Activated B cell treated with CpG ODN at 0.5 μM for 24 hours (primary cell): ENCODE data around the gene KLHL35. TPM values are rescaled to one million over a fixed set of nuclear protein-coding genes. Genes with fewer than 3 reads are reported as not detected.

Experiments
- ATAC-seq: fragments of 200-7000 bp; cut with Tn5 transposase; one replicate; pipeline ENCODE4 v1.10.0; 2021; ENCODE audit warnings: low read depth, mild to moderate bottlenecking, moderate library complexity
- CTCF ChIA-PET: fragments of 350-600 bp; sonication (Branson Sonifier 250); formaldehyde crosslinking; loops from one replicate; lab custom pipeline; 2021; ENCODE audit warnings: antibody characterized with exemption; lab: Charles Lee
- POLR2A ChIA-PET: fragments of 350-600 bp; sonication (Branson Sonifier 250); formaldehyde crosslinking; loops from one replicate; lab custom pipeline; 2021; ENCODE audit warnings: antibody characterized with exemption; lab: Charles Lee
- DNase-seq: peaks from one replicate; pipeline ENCODE4 v3.0.0; 2022
- H3K27ac Mint-ChIP-seq: one replicate; pipeline ENCODE4 v1.8.0; 2020; ENCODE audit warnings: mixed read lengths
- H3K27me3 Mint-ChIP-seq: one replicate; pipeline ENCODE4 v1.8.0; 2021; ENCODE audit warnings: mixed read lengths
- H3K36me3 Mint-ChIP-seq: one replicate; pipeline ENCODE4 v1.8.0; 2021; ENCODE audit warnings: low read depth, mixed read lengths
- H3K4me1 Mint-ChIP-seq: one replicate; pipeline ENCODE4 v1.8.0; 2021; ENCODE audit warnings: mixed read lengths
- H3K4me3 Mint-ChIP-seq: one replicate; pipeline ENCODE4 v1.8.0; 2020; ENCODE audit warnings: mild to moderate bottlenecking, mixed read lengths
- H3K9me3 Mint-ChIP-seq: one replicate; pipeline ENCODE4 v1.8.0; 2020; ENCODE audit warnings: mixed read lengths
- CTCF ChIP-seq: fragments of 200-600 bp; IDR thresholded peaks from one replicate; pipeline ENCODE4 v1.8.0; 2022; ENCODE audit warnings: antibody characterized with exemption, mild to moderate bottlenecking
- intact Hi-C: fragments of 100-400 bp; cut with micrococcal nuclease; formaldehyde crosslinking; loops from one replicate; pipeline ENCODE4 v1.15.1; 2024
- total RNA-seq: library from RNA; stranded (reverse); gene quantifications from 2 replicates; pipeline ENCODE4 v1.2.3, GENCODE V29; 2022

The KLHL35 gene, protein sequence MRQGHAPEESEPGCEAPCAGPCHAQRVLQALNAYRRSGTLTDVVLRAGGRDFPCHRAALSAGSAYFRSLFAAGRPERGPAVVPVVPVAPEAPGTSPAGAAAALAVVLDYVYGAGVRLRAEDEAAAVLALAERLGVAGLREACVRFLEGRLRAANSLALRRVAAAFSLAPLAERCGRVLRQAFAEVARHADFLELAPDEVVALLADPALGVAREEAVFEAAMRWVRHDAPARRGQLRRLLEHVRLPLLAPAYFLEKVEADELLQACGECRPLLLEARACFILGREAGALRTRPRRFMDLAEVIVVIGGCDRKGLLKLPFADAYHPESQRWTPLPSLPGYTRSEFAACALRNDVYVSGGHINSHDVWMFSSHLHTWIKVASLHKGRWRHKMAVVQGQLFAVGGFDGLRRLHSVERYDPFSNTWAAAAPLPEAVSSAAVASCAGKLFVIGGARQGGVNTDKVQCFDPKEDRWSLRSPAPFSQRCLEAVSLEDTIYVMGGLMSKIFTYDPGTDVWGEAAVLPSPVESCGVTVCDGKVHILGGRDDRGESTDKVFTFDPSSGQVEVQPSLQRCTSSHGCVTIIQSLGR
- total RNA-seq = 0.11 and 0.49 TPM in 2 replicates

DNA sequence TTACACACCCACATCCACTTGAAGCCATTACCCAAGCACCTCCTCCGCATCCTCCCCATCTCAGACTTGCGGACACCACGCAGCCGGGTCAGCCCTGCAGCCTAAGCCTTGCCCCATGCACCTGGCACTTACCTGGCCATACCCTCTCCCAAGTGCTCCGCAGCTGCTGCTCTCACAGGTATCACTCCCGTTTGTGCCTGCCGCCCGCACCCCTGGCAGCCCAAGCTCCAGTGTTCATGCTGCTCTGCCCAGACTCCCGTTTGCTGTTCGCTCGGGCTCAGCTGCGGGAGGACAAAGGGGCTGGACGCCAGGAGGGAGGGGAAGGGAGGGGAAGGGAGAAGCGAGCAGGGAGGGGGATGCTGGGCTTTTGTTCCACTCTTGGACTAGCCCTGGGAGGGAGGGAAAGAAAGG is at the start of gene KLHL35:
Gene KLHL35, minus strand, starts transcription at position 293 of the 411 bp plus-strand sequence. CDS start 2,574 bp downstream, outside the sequence.
- no peak for ATAC-seq
- peaks cover 23% of the 10 kb centered on the region for H3K4me1 Mint-ChIP-seq
- peaks cover 3% of the 10 kb centered on the region for H3K36me3 Mint-ChIP-seq
- intact Hi-C loops = no loop called here
- ChIA-PET CTCF (no interaction called here), POLR2A (interaction anchor here (1.5 kb wide), 1 partner anchor 104 kb away, joined by 3 read pairs; no protein-coding TSS in a partner anchor)
- H3K27me3 Mint-ChIP-seq = peaks cover 37% of the 10 kb centered on the region
- H3K4me3 Mint-ChIP-seq = no peak within 1 kb of the TSS
- H3K9me3 Mint-ChIP-seq = no peaks in the 10 kb centered on the region
- DNase-seq = no peak
- TF ChIP-seq CTCF = no peak
- no peak within 1 kb of the TSS for H3K27ac Mint-ChIP-seq

- no peak for TF ChIP-seq CTCF
- H3K27me3 Mint-ChIP-seq = no peaks in the 10 kb centered on the region
- ChIA-PET POLR2A (no interaction called here), CTCF (no interaction called here)
- DNase-seq = no peak
- H3K27ac Mint-ChIP-seq = no peak overlapping the region
- no peak overlapping the region for H3K4me3 Mint-ChIP-seq
- no peaks in the 10 kb centered on the region for H3K36me3 Mint-ChIP-seq
- H3K9me3 Mint-ChIP-seq = no peaks in the 10 kb centered on the region
- H3K4me1 Mint-ChIP-seq = no peaks in the 10 kb centered on the region
- intact Hi-C loops = no loop called here
- no peak for ATAC-seq
Measured at GRCh38 chr11:75481922-75482606, 49.1 kb upstream of the KLHL35 start.

DNA sequence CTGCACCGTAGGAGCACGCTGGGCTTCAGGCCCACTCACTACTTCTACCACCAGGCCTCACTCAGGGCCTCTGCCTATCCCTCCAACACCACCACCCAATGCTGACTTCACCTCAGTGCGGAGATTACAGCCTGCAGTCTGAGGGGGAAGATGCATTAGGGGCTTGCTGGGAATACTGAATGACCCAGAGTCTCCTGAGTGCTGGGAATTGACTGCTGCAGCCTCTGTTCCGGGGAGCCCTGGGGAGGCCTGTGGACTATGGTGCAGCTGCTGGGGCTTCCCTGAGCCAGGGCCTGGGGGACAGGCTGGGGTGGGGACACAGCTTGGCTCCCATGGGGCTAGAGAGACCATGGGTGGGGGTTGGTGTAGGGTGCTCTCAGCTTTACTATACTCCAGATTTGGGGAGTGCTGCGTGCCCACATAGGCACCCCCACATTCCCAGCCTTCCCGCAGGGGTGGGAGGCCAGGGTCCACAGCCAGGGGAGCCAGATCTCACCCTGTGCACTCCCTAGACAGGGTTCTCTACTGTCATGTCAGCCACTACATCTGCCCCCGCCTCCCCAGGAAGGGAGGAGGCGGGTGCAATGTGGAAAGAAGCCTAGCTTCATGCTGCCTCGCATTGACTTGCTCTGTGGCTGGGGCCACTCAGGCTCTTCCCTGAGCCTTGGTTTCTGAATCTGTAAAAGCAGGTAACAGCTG is 48.4 kb upstream of the KLHL35 start:
- no peaks in the 10 kb centered on the region for H3K4me1 Mint-ChIP-seq
- ATAC-seq = no peak

GRCh38 chr11:75480185-75481175 is 47.5 kb upstream of the KLHL35 start:
- no peaks in the 10 kb centered on the region for H3K36me3 Mint-ChIP-seq
- intact Hi-C loops = no loop called here
- no peaks in the 10 kb centered on the region for H3K9me3 Mint-ChIP-seq
- ChIA-PET CTCF (no interaction called here), POLR2A (no interaction called here)
- H3K27ac Mint-ChIP-seq = no peak overlapping the region
- H3K4me1 Mint-ChIP-seq = peaks cover 8% of the 10 kb centered on the region
- no peaks in the 10 kb centered on the region for H3K27me3 Mint-ChIP-seq
- no peak for TF ChIP-seq CTCF
- ATAC-seq (no peak), DNase-seq (no peak)
- H3K4me3 Mint-ChIP-seq = no peak overlapping the region

More for the DNA sequence above, 48.4 kb upstream of the KLHL35 start:
- intact Hi-C loops = no loop called here
- POLR2A ChIA-PET = no interaction called here
- TF ChIP-seq CTCF = no peak
- H3K9me3 Mint-ChIP-seq = no peaks in the 10 kb centered on the region
- no peaks in the 10 kb centered on the region for H3K27me3 Mint-ChIP-seq
- no peak for DNase-seq
- H3K27ac Mint-ChIP-seq = no peak overlapping the region
- no peak overlapping the region for H3K4me3 Mint-ChIP-seq
- no peaks in the 10 kb centered on the region for H3K36me3 Mint-ChIP-seq
- CTCF ChIA-PET = no interaction called here
